ENCODE results near the gene TMEM208. TPM values are rescaled to one million over a fixed set of nuclear protein-coding genes. Genes with fewer than 3 reads are reported as not detected.

The TMEM208 gene
- total and polyA plus RNA-seq, 2 of the 8 experiments (the other 6 are each of a cell fraction or from before 2014, with no cell fraction given): 37.7 to 100.0 TPM

GRCh38 chr16:67204076-67204475, 22.9 kb upstream of the TMEM208 start:
- H2BK20ac ChIP-seq (ENCODE audit: low read length): no peak overlapping the region
- H3K36me3 ChIP-seq (ENCODE audit: control insufficient read depth in 2 of 4, insufficient read depth in 4 of 4, low read length in 3 of 4): peaks cover 0 to 3% (median 0%) of the 10 kb centered on the region in 4 experiments; a peak in 3 of 8 replicates
- CTCF ChIA-PET (ENCODE audit: partially characterized antibody): interaction anchor here (0.9 to 2.0 kb wide), 6 partner anchors 13 to 309 kb away, joined by 3 to 5 read pairs (median 4); no protein-coding TSS in a partner anchor
- no peak for DNase-seq (ENCODE audit: low read depth in 1 of 2, low spot score in 2 of 2)
- H4K8ac ChIP-seq (ENCODE audit: extremely low read depth, insufficient read depth, low read length): no peak overlapping the region
- H3K18ac ChIP-seq (ENCODE audit: extremely low read depth, low read length): no peak overlapping the region
- no peak overlapping the region for H2BK5ac ChIP-seq (ENCODE audit: low read depth, low read length)
- TF ChIP-seq E2F6 (IDR thresholded peaks at IDR 0.05) (no peak), KDM4A (IDR thresholded peaks at IDR 0.05; ENCODE audit: low read depth, low read length, severe bottlenecking) (no peak), SRF (IDR thresholded peaks at IDR 0.05; ENCODE audit: low read depth, low read length) (no peak), EGR1 (IDR thresholded peaks at IDR 0.05; ENCODE audit: borderline replicate concordance, low read depth, low read length) (no peak), TCF12 (IDR thresholded peaks at IDR 0.05; ENCODE audit: low read depth, low read length) (no peak), BACH1 (IDR thresholded peaks at IDR 0.05; ENCODE audit: low read length) (no peak), TEAD4 (IDR thresholded peaks at IDR 0.05; ENCODE audit: low read depth, low read length) (no peak)
- H3K79me2 ChIP-seq (ENCODE audit: control insufficient read depth in 1 of 2, insufficient read depth in 2 of 2, low read length in 2 of 2): no peaks in the 10 kb centered on the region
- no peak overlapping the region for H2BK15ac ChIP-seq (ENCODE audit: low read length)
- POLR2A ChIA-PET (ENCODE audit: partially characterized antibody): interaction anchor here (1.3 to 5.4 kb wide), 3 partner anchors 10 to 23 kb away, joined by 3 to 19 read pairs (median 19); partner anchors contain the start of gene TMEM208
- FAIRE-seq: no peak
- no peak overlapping the region for H3K14ac ChIP-seq (ENCODE audit: insufficient read length)
- no peak overlapping the region for H3K9ac ChIP-seq (replicated peaks in 1 of 4; ENCODE audit: extremely low read depth in 1 of 4, low read depth in 3 of 4, low read length in 3 of 4)
- H3K79me1 ChIP-seq (ENCODE audit: low read depth, low read length): no peaks in the 10 kb centered on the region
- no peaks in the 10 kb centered on the region for H3K9me3 ChIP-seq (ENCODE audit: insufficient read depth in 2 of 2, low read depth in 1 of 2, low read length in 1 of 2)
- H3K4me3 ChIP-seq (ENCODE audit: extremely low read depth in 1 of 4, insufficient read depth in 2 of 4, low read depth in 3 of 4, low read length in 4 of 4): no peak overlapping the region
- H4K20me1 ChIP-seq (replicated peaks in 1 of 2; ENCODE audit: control insufficient read depth in 1 of 2, insufficient read depth in 2 of 2, low read length in 2 of 2): peaks cover 0 to 2% of the 10 kb centered on the region in 2 experiments
- WGBS, 2 experiments (ENCODE audit: extremely low coverage in 1 of 2, insufficient coverage in 1 of 2, insufficient read length in 1 of 2, insufficient replicate concordance in 2 of 2, low coverage in 1 of 2, low lambda C conversion rate in 2 of 2, missing lambda C conversion rate in 1 of 2): 90% methylated on average over 4 of the region's 4 CpGs; no CpG with 5 or more reads in 1 of the 2 experiments
- H3K27ac ChIP-seq (ENCODE audit: low read depth, low read length): no peak overlapping the region
- no peak overlapping the region for H4K5ac ChIP-seq (ENCODE audit: insufficient read length, low read depth, low read length)
- no peak overlapping the region for H2BK120ac ChIP-seq (replicated peaks; ENCODE audit: low read depth, low read length)
- no peak overlapping the region for H3K4ac ChIP-seq (replicated peaks; ENCODE audit: insufficient read length, low read depth, low read length)
- H3K4me2 ChIP-seq (ENCODE audit: insufficient read depth in 1 of 2, low read depth in 2 of 2, low read length in 2 of 2): no peak overlapping the region
- H2BK12ac ChIP-seq (ENCODE audit: low read depth, low read length): no peak overlapping the region
- peaks cover 0 to 15% (median 4%) of the 10 kb centered on the region in 4 experiments; a peak in 4 of 7 replicates for H3K4me1 ChIP-seq (replicated peaks in 1 of 4; ENCODE audit: control insufficient read depth in 3 of 4, insufficient read depth in 4 of 4, low read length in 3 of 4)
- H2AK5ac ChIP-seq (ENCODE audit: low read depth, low read length): no peak overlapping the region
- peaks cover 5% of the 10 kb centered on the region; the same call in 1 of the 2 replicates for H3K23me2 ChIP-seq (ENCODE audit: low read depth, low read length)
- H2AFZ ChIP-seq (ENCODE audit: low read length): no peak overlapping the region
- H3K56ac ChIP-seq (replicated peaks; ENCODE audit: insufficient read length, low read depth, low read length): no peak overlapping the region
- H4K91ac ChIP-seq (replicated peaks; ENCODE audit: insufficient read length, low read length): no peak overlapping the region
- H3K27me3 ChIP-seq (replicated peaks in 1 of 4; ENCODE audit: control insufficient read depth in 3 of 4, extremely low read depth in 1 of 4, insufficient read depth in 3 of 4, low read length in 3 of 4): no peaks in the 10 kb centered on the region
- no peak overlapping the region for H3K23ac ChIP-seq (ENCODE audit: insufficient read length)
